Measurements from ENCODE around the gene FRMD4A. TPM values are rescaled to one million over a fixed set of nuclear protein-coding genes. Genes with fewer than 3 reads are reported as not detected.
"Not testable (repeated sequence)": the region's sequence is repeated elsewhere in the genome, so short reads cannot be mapped to it uniquely, and the experiment has no call there.

FRMD4A gene
- polyA plus RNA-seq, 3 donors, result 82.0 to 91.8 (median 86.9) TPM

- no peak for DNase-seq (ENCODE audit: extremely low read depth in 1 of 11, low read depth in 9 of 11, low spot score in 4 of 11)
Measured at GRCh38 chr10:14060320-14061070, 270.2 kb downstream of the FRMD4A start.

- no peak for DNase-seq (ENCODE audit: extremely low read depth in 1 of 11, low read depth in 9 of 11, low spot score in 4 of 11)
Measured at GRCh38 chr10:14056610-14057332, 274.0 kb downstream of the FRMD4A start.

DNA sequence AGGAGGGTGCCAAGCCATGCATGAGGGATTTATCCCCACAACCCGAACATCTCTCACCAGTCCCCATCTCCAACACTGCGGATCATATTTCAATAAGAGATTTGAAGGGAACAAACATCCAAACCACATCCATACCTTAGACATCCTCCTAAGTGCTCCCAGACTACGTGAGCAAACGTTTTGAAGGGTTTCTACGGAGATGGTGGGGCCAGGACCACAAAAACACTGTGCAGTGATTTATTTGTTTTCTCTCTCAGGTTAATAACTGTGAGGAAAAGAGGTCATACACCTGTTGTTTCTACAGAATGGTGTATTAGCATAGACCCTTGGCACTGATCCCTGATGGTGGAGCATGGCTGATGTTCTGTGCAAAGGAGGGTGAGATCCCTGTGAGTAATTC lies 277.8 kb downstream of the FRMD4A start:
- DNase-seq (ENCODE audit: extremely low read depth in 1 of 11, low read depth in 9 of 11, low spot score in 4 of 11), result no peak

DNA sequence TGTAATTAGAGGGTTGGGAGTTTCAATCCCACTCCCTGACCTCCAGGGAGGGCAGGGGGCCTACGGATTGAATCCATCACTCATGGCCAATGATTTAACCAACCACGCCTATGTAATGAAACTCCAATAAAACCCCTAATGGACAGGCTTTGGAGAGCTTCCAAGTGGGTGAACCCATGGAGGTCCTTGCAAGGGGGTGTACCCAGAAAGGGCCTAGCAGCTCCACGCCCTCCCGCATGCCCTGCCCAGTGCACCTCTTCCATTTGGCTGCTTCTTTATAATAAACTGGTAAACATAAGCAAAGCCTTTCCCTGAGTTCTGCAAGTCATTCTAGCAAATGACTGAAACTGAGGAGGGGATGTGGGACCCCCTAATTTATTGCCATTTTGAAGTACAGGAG lies 280.1 kb downstream of the FRMD4A start:
- no peak for DNase-seq (ENCODE audit: extremely low read depth in 1 of 11, low read depth in 9 of 11, low spot score in 4 of 11)

GRCh38 chr10:14048930-14049613 lies 281.7 kb downstream of the FRMD4A start:
- no peak for DNase-seq (ENCODE audit: extremely low read depth in 1 of 11, low read depth in 9 of 11, low spot score in 4 of 11)

GRCh38 chr10:14047431-14047830 lies 283.3 kb downstream of the FRMD4A start:
- no peak for DNase-seq (ENCODE audit: extremely low read depth in 1 of 11, low read depth in 9 of 11, low spot score in 4 of 11)

DNA sequence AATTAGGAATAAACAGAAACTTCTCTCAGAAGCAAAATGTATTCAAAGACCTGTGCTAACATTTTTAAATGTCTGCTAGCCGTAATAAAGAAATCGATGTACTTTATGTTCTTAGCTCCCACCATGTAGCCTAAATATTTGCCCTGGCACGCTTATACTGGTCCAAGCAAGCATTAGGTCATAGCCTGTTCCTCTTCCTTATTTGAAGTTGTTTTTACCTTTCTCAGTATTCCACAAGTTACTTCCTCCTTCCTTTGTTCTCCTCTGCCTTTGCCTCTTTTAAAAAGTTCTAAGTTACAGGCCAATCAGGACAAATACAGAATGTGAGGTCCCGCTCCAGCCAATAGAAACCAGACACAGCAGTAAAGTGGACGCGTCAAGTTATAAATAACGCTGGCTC lies 288.7 kb downstream of the FRMD4A start:
- DNase-seq (ENCODE audit: extremely low read depth in 1 of 11, low read depth in 9 of 11, low spot score in 4 of 11), result not testable (repeated sequence)

DNA sequence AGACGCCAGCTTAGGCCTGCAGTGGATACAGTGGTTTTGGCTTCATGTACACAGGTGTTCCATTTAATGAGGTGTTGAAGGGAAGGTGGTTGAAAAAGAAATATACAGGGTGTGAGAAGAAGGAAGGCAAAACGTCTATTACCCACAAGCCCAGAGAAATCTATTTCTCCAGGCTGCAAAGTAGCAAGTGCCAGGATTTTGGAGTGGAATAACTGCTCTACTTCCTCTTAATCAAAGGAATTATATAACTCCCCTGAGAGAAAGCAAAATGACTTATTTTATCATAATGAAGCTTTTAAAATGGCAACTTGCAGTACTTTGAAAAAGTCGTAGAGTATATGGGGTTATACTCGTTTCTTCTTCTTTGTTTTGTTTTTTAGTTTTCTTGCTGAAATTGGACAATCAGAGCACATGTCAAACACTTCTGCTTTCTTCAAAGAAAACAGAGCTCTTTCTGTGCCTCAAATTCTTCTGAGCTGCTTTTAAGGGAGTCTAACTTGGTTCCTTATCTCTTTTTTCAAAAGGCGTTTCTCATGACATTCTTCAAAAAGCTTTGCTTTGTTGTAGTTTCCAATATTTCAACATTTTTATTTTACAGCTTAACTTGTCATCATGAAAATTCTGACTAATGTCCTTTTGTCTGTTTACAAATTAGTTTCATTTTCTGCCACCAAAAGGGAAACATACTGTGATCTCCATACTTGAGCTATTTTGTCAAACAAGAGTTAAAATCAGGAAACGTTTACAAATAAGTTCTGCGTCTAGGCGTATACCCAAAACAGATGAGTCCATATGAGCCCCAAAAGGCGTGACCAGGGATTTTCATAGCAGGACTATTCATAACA lies 289.7 kb downstream of the FRMD4A start:
- no peak for DNase-seq (ENCODE audit: extremely low read depth in 1 of 11, low read depth in 9 of 11, low spot score in 4 of 11)

- DNase-seq (ENCODE audit: extremely low read depth in 1 of 11, low read depth in 9 of 11, low spot score in 4 of 11), result no peak
Measured at GRCh38 chr10:14039968-14040668, 290.6 kb downstream of the FRMD4A start.

DNA sequence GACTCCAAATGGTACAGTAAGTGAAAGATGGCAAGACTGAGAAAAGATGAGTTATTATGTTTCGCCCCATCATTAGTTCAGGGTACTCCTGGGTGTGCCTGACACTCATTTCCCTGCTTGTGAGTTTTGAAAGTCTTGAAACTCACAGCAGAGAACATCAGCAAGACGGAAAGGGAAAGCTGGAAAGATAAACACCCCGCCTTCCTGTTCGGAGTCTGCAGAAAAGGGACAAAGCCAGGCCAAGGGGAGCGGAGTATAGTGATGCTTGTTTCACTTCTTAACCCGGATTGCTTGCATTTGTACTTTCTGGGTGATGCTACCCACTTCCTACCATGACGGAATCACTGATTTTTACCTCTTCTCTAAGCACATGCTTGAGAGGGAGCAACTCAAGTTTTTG lies 294.5 kb downstream of the FRMD4A start:
- no peak for DNase-seq (ENCODE audit: extremely low read depth in 1 of 11, low read depth in 9 of 11, low spot score in 4 of 11)

DNA sequence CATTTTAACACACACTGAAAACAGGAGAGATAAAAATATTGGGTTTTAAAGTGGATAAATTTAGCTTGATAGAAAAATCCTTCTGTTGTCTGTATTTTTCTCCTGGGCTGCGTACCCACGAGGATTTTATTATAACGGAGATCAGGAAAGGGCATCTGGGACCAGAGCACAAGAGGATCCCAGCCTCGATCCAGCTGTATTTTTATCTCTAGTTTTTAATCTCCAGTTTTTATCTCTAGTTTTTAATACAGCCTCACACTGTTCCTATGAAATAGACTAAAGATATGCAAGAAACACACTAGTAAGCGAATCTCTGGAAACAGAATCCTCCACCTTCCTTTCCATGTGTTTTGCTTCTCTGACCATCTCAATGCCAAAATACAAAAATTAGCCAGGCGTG lies 295.2 kb downstream of the FRMD4A start:
- DNase-seq (ENCODE audit: extremely low read depth in 1 of 11, low read depth in 9 of 11, low spot score in 4 of 11), result no peak

DNA sequence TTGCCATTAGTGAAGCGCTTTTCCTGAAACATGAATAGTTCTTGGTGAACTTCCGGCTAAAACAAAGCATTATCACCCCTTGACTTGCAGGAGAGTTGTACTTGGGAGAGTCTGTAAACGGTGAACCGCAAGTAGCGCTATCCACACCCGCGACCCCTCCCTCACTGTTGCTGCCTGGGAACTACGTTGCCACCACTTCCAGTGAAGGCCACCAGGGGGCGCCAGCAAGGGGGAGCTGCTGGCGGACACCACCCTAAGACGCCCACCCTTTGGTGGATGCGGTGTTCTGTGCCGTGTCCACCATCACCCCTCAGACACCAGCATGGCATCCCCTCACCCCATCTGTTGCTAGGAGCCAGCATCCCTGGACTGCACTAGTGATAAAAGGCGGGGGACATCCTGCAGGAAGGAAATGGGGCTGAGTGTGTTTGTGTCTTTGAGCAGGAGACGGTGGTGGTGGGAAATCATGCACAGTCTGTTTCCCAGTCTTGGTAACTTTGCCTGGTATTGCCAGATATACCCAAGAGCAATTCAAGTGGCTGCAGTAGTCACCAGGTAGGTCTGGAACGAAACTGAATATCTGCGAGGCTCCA lies 298.2 kb downstream of the FRMD4A start:
- no peak for DNase-seq (ENCODE audit: extremely low read depth in 1 of 11, low read depth in 9 of 11, low spot score in 4 of 11)

DNA sequence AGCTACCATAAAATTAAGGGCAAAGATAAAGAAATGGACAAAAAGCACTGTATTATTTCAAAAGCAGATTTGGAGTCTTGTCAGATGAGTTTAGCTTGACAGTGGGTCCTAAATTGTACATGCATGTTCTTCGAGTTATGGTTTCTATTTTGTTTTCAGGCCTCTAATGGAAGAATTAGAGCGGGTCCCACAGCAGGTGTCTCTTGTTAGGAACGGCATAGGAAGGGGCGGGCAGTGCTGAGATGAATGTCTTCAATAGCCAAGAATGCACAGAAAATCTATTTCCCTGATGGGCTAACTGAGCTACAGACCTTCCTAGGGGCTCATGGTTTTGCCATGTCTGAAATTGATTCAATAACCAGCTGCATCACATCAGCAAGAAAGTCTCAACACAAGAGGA lies 304.4 kb downstream of the FRMD4A start:
- no peak for DNase-seq (ENCODE audit: extremely low read depth in 1 of 11, low read depth in 9 of 11, low spot score in 4 of 11)

- DNase-seq (ENCODE audit: extremely low read depth in 1 of 11, low read depth in 9 of 11, low spot score in 4 of 11), result no peak
Measured at GRCh38 chr10:14025283-14026189, 305.2 kb downstream of the FRMD4A start.

- no peak for DNase-seq (ENCODE audit: extremely low read depth in 1 of 11, low read depth in 9 of 11, low spot score in 4 of 11)
Measured at GRCh38 chr10:14024329-14025202, 306.2 kb downstream of the FRMD4A start.

DNA sequence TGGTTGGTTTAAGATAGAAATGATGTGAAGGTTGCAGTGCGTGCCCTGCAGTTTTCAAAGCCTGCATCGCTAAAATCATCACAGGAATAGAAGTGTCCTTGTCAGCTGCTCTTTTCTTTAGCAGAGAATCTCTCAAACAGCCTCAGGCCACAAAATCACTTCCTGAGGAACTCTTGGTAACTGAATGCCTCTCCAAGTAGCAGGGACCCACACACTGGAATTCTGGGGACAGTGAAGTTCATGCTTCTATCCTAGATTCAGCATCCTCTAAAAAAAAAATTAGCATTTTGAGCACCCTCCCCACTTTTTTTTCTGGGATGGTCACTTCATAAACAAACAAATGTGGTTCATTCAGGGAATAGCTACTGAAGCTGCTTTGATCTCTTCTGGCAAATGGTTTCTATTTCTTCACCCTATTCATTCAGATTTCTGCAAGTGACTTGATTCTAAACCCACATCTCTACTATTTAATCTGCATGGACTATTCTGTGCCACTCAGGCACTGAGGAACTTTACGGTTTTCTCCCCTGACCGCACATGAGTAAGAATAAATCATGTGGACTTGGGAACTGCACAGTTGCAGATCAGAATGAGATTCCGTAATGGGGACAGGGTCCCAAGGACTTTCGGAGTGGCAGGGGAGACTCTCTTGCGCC lies 306.9 kb downstream of the FRMD4A start:
- no peak for DNase-seq (ENCODE audit: extremely low read depth in 1 of 11, low read depth in 9 of 11, low spot score in 4 of 11)

Measured in renal cortex interstitium (tissue), 11 donors.